ENCODE data around the gene RPP14. TPM values are rescaled to one million over a fixed set of nuclear protein-coding genes. Genes with fewer than 3 reads are reported as not detected.

Gene RPP14
- total and polyA plus RNA-seq, 4 donors = 13.5 to 20.1 (median 16.3) TPM

DNA sequence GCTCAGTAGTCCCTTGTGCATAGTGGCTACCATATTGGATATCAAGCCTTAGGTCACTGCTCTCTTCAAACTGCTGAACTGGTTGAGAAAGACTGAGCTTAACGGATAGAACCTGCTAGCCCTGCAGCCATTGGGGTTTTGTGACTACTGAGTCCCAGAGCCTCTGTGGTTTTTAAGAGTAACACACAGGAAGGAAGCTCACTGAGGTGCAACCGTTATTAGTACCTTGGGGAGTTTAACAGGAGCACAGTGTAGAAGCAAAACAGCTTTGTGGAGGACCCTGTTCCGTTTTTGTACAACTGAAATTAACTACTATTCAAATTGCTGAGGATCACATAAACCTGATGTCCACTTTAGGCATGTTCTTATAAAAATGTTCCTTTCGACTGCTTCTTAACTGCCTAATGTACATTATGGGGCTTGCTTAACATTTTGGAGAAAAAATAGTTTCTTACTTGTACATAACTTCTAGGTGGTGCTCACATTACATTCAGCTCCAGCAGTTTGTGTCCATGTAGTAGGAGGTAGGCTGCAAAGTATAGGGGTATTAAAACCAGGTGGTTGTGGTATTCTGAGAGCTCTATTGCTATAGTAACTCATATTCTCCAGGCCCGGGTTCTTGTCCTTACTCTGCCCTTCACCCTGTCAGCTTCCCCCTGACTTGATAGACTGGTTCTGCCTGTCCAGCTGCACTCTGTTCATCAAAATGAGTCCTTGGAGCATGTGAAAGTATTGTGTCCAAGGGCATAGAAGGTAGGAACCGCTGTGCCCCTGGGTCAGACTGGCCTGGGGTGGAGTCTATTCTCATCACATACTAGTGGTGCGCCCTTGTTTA lies 44.0 kb downstream of the RPP14 start:
- Histone ChIP-seq H3K4me3 (ENCODE audit: low read depth, low read length) (no peak overlapping the region), H3K9me3 (ENCODE audit: control insufficient read depth, insufficient read depth, low read length) (no peaks in the 10 kb centered on the region), H3K36me3 (ENCODE audit: control insufficient read depth, insufficient read depth, low read length) (peaks cover 3% of the 10 kb centered on the region), H3K27me3 (ENCODE audit: control insufficient read depth, insufficient read depth, low read length) (no peaks in the 10 kb centered on the region), H3K4me1 (ENCODE audit: control insufficient read depth, insufficient read depth, low read length) (peaks cover 5% of the 10 kb centered on the region), H3K27ac (ENCODE audit: low read depth, low read length) (no peak overlapping the region)
- DNase-seq (ENCODE audit: low read depth in 4 of 6, low spot score in 6 of 6) = no peak
- 100% methylated on average over 1 of the region's 7 CpGs for WGBS (ENCODE audit: insufficient coverage)

DNA sequence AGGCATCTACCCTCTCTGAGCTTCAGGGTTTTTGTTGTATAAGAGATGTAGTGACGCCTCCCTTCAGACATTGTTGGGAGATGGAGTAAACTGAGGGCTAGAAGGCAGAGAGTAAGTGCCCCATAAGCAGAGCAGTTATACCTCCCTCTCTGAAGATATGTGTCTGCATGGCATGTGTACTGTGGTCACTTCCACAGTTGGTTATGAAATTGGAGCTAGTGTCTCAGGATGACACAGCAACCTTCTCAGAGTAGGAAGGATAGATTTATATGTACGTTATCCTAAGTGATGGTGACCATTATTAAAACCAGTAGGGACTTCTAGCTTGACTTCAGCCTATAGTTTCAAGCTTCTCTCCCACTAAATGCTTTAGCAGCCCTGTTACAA lies 44.6 kb downstream of the RPP14 start:
- Histone ChIP-seq H3K27ac (ENCODE audit: low read depth, low read length) (no peak overlapping the region), H3K36me3 (ENCODE audit: control insufficient read depth, insufficient read depth, low read length) (peaks cover 3% of the 10 kb centered on the region), H3K4me1 (ENCODE audit: control insufficient read depth, insufficient read depth, low read length) (peaks cover 5% of the 10 kb centered on the region), H3K4me3 (ENCODE audit: low read depth, low read length) (no peak overlapping the region), H3K27me3 (ENCODE audit: control insufficient read depth, insufficient read depth, low read length) (no peaks in the 10 kb centered on the region), H3K9me3 (ENCODE audit: control insufficient read depth, insufficient read depth, low read length) (no peaks in the 10 kb centered on the region)
- DNase-seq (ENCODE audit: low read depth in 4 of 6, low spot score in 6 of 6) = no peak
- no CpG with 5 or more reads among the region's 2 CpGs for WGBS (ENCODE audit: insufficient coverage)

DNA sequence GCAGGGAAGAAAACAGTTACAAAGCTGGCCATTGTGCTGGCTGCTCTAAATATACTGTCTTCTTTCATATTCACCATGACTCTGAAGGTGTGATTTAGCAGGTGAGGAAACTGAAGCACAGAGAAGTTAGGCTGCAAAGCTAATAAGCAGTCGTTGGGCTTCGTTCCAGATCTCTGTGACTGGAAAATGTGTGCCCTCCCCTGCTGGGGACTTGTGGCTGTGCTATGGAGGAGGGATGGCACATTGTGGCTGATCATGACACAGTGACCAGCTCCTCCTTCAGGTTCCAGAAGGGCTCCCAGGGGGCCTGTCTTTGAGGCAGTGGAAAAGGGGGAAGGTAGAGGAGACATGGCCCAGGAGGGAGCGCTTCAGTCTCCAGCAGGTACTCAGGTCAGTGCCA lies 45.9 kb downstream of the RPP14 start:
- DNase-seq (ENCODE audit: low read depth in 4 of 6, low spot score in 6 of 6) = no peak
- Histone ChIP-seq H3K4me1 (ENCODE audit: control insufficient read depth, insufficient read depth, low read length) (peaks cover 12% of the 10 kb centered on the region), H3K27me3 (ENCODE audit: control insufficient read depth, insufficient read depth, low read length) (no peaks in the 10 kb centered on the region), H3K9me3 (ENCODE audit: control insufficient read depth, insufficient read depth, low read length) (no peaks in the 10 kb centered on the region), H3K36me3 (ENCODE audit: control insufficient read depth, insufficient read depth, low read length) (peaks cover 3% of the 10 kb centered on the region), H3K27ac (ENCODE audit: low read depth, low read length) (peak overlapping the region; percentile 67), H3K4me3 (ENCODE audit: low read depth, low read length) (no peak overlapping the region)
- 76% methylated on average over 3 of the region's 3 CpGs for WGBS (ENCODE audit: insufficient coverage)

DNA sequence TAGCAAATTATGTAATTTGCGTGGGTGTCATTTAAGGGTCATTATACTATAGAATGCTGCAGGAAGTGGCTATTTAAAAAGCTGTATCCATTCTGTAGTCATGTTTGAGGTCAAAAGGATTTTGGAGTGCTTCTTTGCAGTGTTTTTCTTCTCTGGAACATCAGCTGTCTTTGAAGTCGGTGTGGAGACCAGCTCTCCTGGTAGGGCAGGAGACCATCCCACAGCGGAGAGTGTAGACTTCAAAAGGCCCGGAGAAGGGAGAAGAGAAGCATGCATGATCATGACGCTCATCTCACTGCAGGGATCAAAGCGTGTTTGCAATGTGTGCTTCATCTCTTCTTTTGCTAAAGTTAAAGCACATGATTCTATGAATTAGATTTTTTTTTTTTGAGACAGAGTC lies 46.6 kb downstream of the RPP14 start:
- peak in 1 of 6 donors; percentile 45 for DNase-seq (ENCODE audit: low read depth in 4 of 6, low spot score in 6 of 6)
- Histone ChIP-seq H3K27ac (ENCODE audit: low read depth, low read length) (no peak overlapping the region), H3K36me3 (ENCODE audit: control insufficient read depth, insufficient read depth, low read length) (peaks cover 3% of the 10 kb centered on the region), H3K27me3 (ENCODE audit: control insufficient read depth, insufficient read depth, low read length) (no peaks in the 10 kb centered on the region), H3K4me3 (ENCODE audit: low read depth, low read length) (no peak overlapping the region), H3K9me3 (ENCODE audit: control insufficient read depth, insufficient read depth, low read length) (no peaks in the 10 kb centered on the region), H3K4me1 (ENCODE audit: control insufficient read depth, insufficient read depth, low read length) (peaks cover 12% of the 10 kb centered on the region)
- WGBS (ENCODE audit: insufficient coverage) = 85% methylated on average over 5 of the region's 6 CpGs

DNA sequence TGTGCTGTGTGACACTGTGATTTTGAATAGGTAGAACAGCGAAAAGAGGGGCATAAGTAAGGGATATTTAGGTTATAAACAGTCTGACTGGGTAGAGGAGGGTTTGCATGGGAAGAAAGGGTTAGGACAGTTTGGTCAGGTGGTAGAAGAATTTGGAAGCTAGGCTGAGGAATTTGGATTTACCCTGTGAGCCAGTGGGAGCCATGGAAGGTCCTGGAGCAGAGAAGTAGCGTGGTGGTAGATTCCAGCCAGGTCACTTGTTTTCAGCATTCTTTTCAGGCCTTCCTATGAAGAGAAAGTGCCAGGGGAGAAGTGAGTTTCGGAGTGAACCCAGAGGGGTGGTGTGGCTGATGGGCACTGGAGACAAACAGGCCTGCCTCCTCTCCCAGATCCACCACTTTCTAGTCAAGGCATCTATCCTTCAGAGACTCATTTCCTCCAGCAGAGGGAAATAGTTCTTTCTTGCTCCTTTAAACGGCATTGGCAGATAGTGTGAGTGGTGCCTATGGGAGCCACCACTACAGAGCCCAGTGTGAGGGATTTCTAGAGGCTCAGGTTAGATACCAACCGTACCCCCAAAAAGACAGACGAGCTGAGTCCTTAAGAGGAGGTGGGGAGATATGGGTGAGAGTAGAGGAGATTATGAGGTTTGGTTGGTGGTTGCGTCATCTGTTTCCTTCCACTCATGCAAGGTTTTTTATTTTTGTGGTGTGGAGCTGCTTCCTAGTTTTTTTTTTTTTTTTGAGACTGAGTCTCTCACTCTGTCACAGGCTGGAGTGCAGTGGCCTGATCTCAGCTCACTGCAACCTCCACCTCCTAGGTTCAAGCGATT lies 47.9 kb downstream of the RPP14 start:
- no peak for DNase-seq (ENCODE audit: low read depth in 4 of 6, low spot score in 6 of 6)
- no peaks in the 10 kb centered on the region for H3K27me3 ChIP-seq (ENCODE audit: control insufficient read depth, insufficient read depth, low read length)
- peaks cover 12% of the 10 kb centered on the region for H3K4me1 ChIP-seq (ENCODE audit: control insufficient read depth, insufficient read depth, low read length)
- H3K9me3 ChIP-seq (ENCODE audit: control insufficient read depth, insufficient read depth, low read length) = no peaks in the 10 kb centered on the region
- H3K27ac ChIP-seq (ENCODE audit: low read depth, low read length) = no peak overlapping the region
- 97% methylated on average over 6 of the region's 8 CpGs for WGBS (ENCODE audit: insufficient coverage)
- H3K4me3 ChIP-seq (ENCODE audit: low read depth, low read length) = no peak overlapping the region
- no peaks in the 10 kb centered on the region for H3K36me3 ChIP-seq (ENCODE audit: control insufficient read depth, insufficient read depth, low read length)

DNA sequence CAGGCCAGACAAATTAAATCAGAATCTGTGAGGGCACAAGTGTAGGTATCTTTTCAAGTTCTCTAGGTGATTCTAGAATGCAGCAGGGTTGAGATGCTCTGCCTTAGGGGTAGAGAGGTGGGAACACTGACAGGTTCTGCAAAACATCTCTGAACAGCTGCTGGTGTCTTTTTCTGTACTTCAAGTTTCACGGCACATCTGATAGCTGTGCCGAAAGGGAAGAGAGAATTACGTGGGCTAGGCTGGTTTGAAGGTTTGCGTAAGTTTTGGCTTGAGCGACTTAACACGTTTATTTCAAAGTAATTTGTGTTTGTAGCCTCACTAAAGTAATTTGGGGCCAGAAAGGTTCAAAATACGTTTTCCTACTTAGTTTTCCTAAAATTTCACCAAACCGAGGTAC lies 49.1 kb downstream of the RPP14 start:
- DNase-seq (ENCODE audit: low read depth in 4 of 6, low spot score in 6 of 6) = no peak
- 98% methylated on average over 5 of the region's 8 CpGs for WGBS (ENCODE audit: insufficient coverage)
- H3K9me3 ChIP-seq (ENCODE audit: control insufficient read depth, insufficient read depth, low read length) = no peaks in the 10 kb centered on the region
- H3K4me3 ChIP-seq (ENCODE audit: low read depth, low read length) = no peak overlapping the region
- no peaks in the 10 kb centered on the region for H3K36me3 ChIP-seq (ENCODE audit: control insufficient read depth, insufficient read depth, low read length)
- H3K27me3 ChIP-seq (ENCODE audit: control insufficient read depth, insufficient read depth, low read length) = no peaks in the 10 kb centered on the region
- H3K27ac ChIP-seq (ENCODE audit: low read depth, low read length) = no peak overlapping the region
- H3K4me1 ChIP-seq (ENCODE audit: control insufficient read depth, insufficient read depth, low read length) = peaks cover 12% of the 10 kb centered on the region

DNA sequence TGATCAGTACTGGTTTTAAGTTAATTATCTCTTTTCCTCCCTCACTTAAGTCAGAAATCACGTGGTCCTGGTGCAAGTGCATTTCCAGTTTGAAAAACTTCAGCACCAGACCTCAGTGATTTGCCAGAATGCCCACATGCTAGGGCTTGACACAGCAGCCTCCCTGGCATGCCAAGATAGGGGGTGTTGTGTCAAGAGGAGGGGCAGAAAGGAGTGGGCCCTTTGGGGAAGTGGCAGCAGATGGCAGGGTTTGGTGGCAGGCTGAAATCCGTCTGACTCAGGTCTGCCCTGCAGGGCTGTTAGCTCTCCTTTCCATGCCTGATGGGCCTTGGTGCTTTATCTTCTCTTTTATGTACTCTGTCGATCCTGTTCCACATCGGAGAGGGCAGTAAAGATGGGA lies 50.0 kb downstream of the RPP14 start:
- WGBS (ENCODE audit: insufficient coverage) = 29% methylated on average over 3 of the region's 4 CpGs
- H3K27ac ChIP-seq (ENCODE audit: low read depth, low read length) = no peak overlapping the region
- no peaks in the 10 kb centered on the region for H3K36me3 ChIP-seq (ENCODE audit: control insufficient read depth, insufficient read depth, low read length)
- H3K9me3 ChIP-seq (ENCODE audit: control insufficient read depth, insufficient read depth, low read length) = no peaks in the 10 kb centered on the region
- H3K4me1 ChIP-seq (ENCODE audit: control insufficient read depth, insufficient read depth, low read length) = peaks cover 12% of the 10 kb centered on the region
- peak in 2 of 6 donors; percentile 17 to 18 for DNase-seq (ENCODE audit: low read depth in 4 of 6, low spot score in 6 of 6)
- no peak overlapping the region for H3K4me3 ChIP-seq (ENCODE audit: low read depth, low read length)
- H3K27me3 ChIP-seq (ENCODE audit: control insufficient read depth, insufficient read depth, low read length) = no peaks in the 10 kb centered on the region

DNA sequence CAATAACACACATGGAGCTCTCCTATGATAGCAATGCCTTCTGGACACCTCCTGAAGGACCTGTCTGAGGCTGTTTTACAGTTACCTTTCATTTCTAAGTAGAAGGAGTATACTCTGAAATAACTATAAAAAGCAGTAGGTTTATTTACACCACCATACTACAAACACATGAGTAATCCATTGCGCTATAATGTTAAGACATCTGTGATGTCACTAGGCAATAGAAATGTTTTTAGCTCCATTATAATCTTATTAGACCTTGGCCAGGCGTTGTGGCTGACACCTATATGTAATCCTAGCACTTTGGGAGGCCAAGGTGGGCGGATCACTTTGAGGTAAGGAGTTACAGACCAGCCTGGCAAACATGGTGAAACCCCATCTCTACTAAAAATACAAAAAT lies 51.4 kb downstream of the RPP14 start:
- Histone ChIP-seq H3K4me3 (ENCODE audit: low read depth, low read length) (no peak overlapping the region), H3K9me3 (ENCODE audit: control insufficient read depth, insufficient read depth, low read length) (no peaks in the 10 kb centered on the region), H3K4me1 (ENCODE audit: control insufficient read depth, insufficient read depth, low read length) (peaks cover 8% of the 10 kb centered on the region), H3K36me3 (ENCODE audit: control insufficient read depth, insufficient read depth, low read length) (no peaks in the 10 kb centered on the region), H3K27ac (ENCODE audit: low read depth, low read length) (no peak overlapping the region), H3K27me3 (ENCODE audit: control insufficient read depth, insufficient read depth, low read length) (no peaks in the 10 kb centered on the region)
- no peak for DNase-seq (ENCODE audit: low read depth in 4 of 6, low spot score in 6 of 6)
- no CpG with 5 or more reads among the region's 3 CpGs for WGBS (ENCODE audit: insufficient coverage)

DNA sequence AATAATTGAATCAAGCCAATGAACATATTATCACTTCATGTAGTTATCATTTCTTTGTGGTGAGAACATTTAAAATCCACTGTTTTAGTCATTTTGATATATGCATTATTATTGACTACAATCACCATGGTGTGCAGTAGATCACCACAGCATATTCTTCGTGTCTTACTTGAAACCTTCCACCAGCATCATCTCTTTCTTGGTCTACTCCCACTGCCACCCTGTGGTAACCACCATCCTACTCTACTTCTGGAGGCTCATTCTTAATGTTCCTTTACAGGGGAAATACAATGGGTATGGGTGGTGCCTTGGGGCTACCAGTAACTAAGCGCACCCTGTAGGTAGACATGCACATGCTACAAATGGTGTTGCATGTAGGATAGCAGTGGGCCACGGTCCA lies 52.0 kb downstream of the RPP14 start:
- WGBS (ENCODE audit: insufficient coverage) = no CpG with 5 or more reads among the region's 3 CpGs
- no peak overlapping the region for H3K27ac ChIP-seq (ENCODE audit: low read depth, low read length)
- H3K27me3 ChIP-seq (ENCODE audit: control insufficient read depth, insufficient read depth, low read length) = no peaks in the 10 kb centered on the region
- no peaks in the 10 kb centered on the region for H3K9me3 ChIP-seq (ENCODE audit: control insufficient read depth, insufficient read depth, low read length)
- H3K4me3 ChIP-seq (ENCODE audit: low read depth, low read length) = no peak overlapping the region
- no peak for DNase-seq (ENCODE audit: low read depth in 4 of 6, low spot score in 6 of 6)
- H3K4me1 ChIP-seq (ENCODE audit: control insufficient read depth, insufficient read depth, low read length) = peaks cover 8% of the 10 kb centered on the region
- H3K36me3 ChIP-seq (ENCODE audit: control insufficient read depth, insufficient read depth, low read length) = no peaks in the 10 kb centered on the region

Measured in spinal cord (tissue), 10 donors.